ENCODE data around the gene CTNNBL1. TPM values are rescaled to one million over a fixed set of nuclear protein-coding genes. Genes with fewer than 3 reads are reported as not detected.

The CTNNBL1 gene
- total and polyA plus RNA-seq, 2 donors (not counting 3 experiments of a cell fraction or from before 2014, with no cell fraction given) = 20.8 to 60.2 TPM

- no peak for FAIRE-seq
- Histone ChIP-seq H3K27ac (ENCODE audit: insufficient read depth, low read depth, low read length) (no peak overlapping the region), H3K27me3 (ENCODE audit: control insufficient read depth in 2 of 2, insufficient read depth in 2 of 2, low read length in 2 of 2) (peaks cover 5 to 16% of the 10 kb centered on the region in 2 experiments), H3K79me2 (ENCODE audit: control insufficient read depth, insufficient read depth, low read length) (peaks cover 22% of the 10 kb centered on the region), H3K9ac (replicated peaks; ENCODE audit: extremely low read depth, insufficient read depth, low read length) (no peak overlapping the region), H3K9me3 (replicated peaks; ENCODE audit: control insufficient read depth, insufficient read depth, low read length) (no peaks in the 10 kb centered on the region), H3K4me2 (ENCODE audit: insufficient read depth, low read length) (peak overlapping the region; percentile 91), H3K4me3 (replicated peaks in 1 of 3; ENCODE audit: insufficient read depth in 1 of 3, low read depth in 1 of 3, low read length in 3 of 3) (peak overlapping the region; percentile 35 to 74 (median 62)), H2AFZ (ENCODE audit: low read depth, low read length) (peak overlapping the region; percentile 92), H3K4me1 (ENCODE audit: control insufficient read depth, extremely low read depth, insufficient read depth, low read length) (peaks cover 2% of the 10 kb centered on the region), H3K36me3 (ENCODE audit: control insufficient read depth in 2 of 2, extremely low read depth in 1 of 2, insufficient read depth in 2 of 2, low read length in 2 of 2) (peaks cover 0 to 3% of the 10 kb centered on the region in 2 experiments), H4K20me1 (replicated peaks; ENCODE audit: control insufficient read depth, extremely low read depth, insufficient read depth, low read length) (no peaks in the 10 kb centered on the region), H3K9me1 (replicated peaks; ENCODE audit: control insufficient read depth, extremely low read depth, insufficient read depth, low read length) (no peaks in the 10 kb centered on the region)
- ChIA-PET POLR2A (no interaction called here), CTCF (no interaction called here)
- intact Hi-C loops (cut with micrococcal nuclease) = no loop called here
- TF ChIP-seq FOS (IDR thresholded peaks at IDR 0.05; ENCODE audit: borderline replicate concordance, insufficient read depth, low read length) (no peak), JUN (IDR thresholded peaks at IDR 0.05; ENCODE audit: borderline replicate concordance, insufficient read depth, insufficient read length, low read depth) (no peak), GATA2 (IDR thresholded peaks at IDR 0.05; ENCODE audit: insufficient read depth, insufficient read length, low read depth, low read length) (no peak), MYC (IDR thresholded peaks at IDR 0.05; ENCODE audit: low read depth, low read length) (no peak), EZH2 (IDR thresholded peaks at IDR 0.05; ENCODE audit: borderline replicate concordance, low read depth, low read length, severe bottlenecking) (no peak), MAX (IDR thresholded peaks at IDR 0.05; ENCODE audit: insufficient read depth, insufficient read length) (no peak)
- no peak for DNase-seq (ENCODE audit: low read depth, low spot score)
- dilution Hi-C loops (cut with MboI; ENCODE audit: extremely low pct_ligation_motif_present, low sequenced_read_pairs) = no loop called here
- no TSS peak for BruUV-seq (replicated peaks)
These were observed 592 bp upstream of the CTNNBL1 start for GRCh38 chr20:37693242-37693634.

- Histone ChIP-seq H3K27me3 (ENCODE audit: control insufficient read depth in 2 of 2, insufficient read depth in 2 of 2, low read length in 2 of 2) (peaks cover 0 to 5% of the 10 kb centered on the region in 2 experiments), H3K9ac (replicated peaks; ENCODE audit: extremely low read depth, insufficient read depth, low read length) (no peak overlapping the region), H3K9me1 (replicated peaks; ENCODE audit: control insufficient read depth, extremely low read depth, insufficient read depth, low read length) (no peaks in the 10 kb centered on the region), H3K9me3 (replicated peaks; ENCODE audit: control insufficient read depth, insufficient read depth, low read length) (no peaks in the 10 kb centered on the region), H3K27ac (ENCODE audit: insufficient read depth, low read depth, low read length) (no peak overlapping the region), H3K4me3 (replicated peaks in 1 of 3; ENCODE audit: insufficient read depth in 1 of 3, low read depth in 1 of 3, low read length in 3 of 3) (no peak overlapping the region), H3K4me2 (ENCODE audit: insufficient read depth, low read length) (no peak overlapping the region), H3K79me2 (ENCODE audit: control insufficient read depth, insufficient read depth, low read length) (peaks cover 40% of the 10 kb centered on the region), H4K20me1 (replicated peaks; ENCODE audit: control insufficient read depth, extremely low read depth, insufficient read depth, low read length) (no peaks in the 10 kb centered on the region), H3K4me1 (ENCODE audit: control insufficient read depth, extremely low read depth, insufficient read depth, low read length) (peaks cover 6% of the 10 kb centered on the region), H3K36me3 (ENCODE audit: control insufficient read depth in 2 of 2, extremely low read depth in 1 of 2, insufficient read depth in 2 of 2, low read length in 2 of 2) (peaks cover 0 to 3% of the 10 kb centered on the region in 2 experiments), H2AFZ (ENCODE audit: low read depth, low read length) (no peak overlapping the region)
- intact Hi-C loops (cut with micrococcal nuclease) = no loop called here
- DNase-seq (ENCODE audit: low read depth, low spot score) (no peak), FAIRE-seq (no peak)
- BruUV-seq (replicated peaks) = no TSS peak
- dilution Hi-C loops (cut with MboI; ENCODE audit: extremely low pct_ligation_motif_present, low sequenced_read_pairs) = no loop called here
- no peak for TF ChIP-seq POLR2A (IDR thresholded peaks at IDR 0.05; ENCODE audit: low read depth, low read length)
- no peak for TF ChIP-seq FOS (IDR thresholded peaks at IDR 0.05; ENCODE audit: borderline replicate concordance, insufficient read depth, low read length)
- TF ChIP-seq POLR2AphosphoS5 (IDR thresholded peaks at IDR 0.05; ENCODE audit: insufficient read depth, low read depth, low read length) = no peak
- TF ChIP-seq MYC (IDR thresholded peaks at IDR 0.05; ENCODE audit: low read depth, low read length) = no peak
- TF ChIP-seq CTCF (IDR thresholded peaks at IDR 0.05; ENCODE audit: extremely low read depth in 1 of 2, insufficient read depth in 1 of 2, low read depth in 1 of 2, low read length in 2 of 2) = no peak
- TF ChIP-seq JUN (IDR thresholded peaks at IDR 0.05; ENCODE audit: borderline replicate concordance, insufficient read depth, insufficient read length, low read depth) = no peak
- TF ChIP-seq MAX (IDR thresholded peaks at IDR 0.05; ENCODE audit: insufficient read depth, insufficient read length) = no peak
- ChIA-PET POLR2A (no interaction called here), CTCF (interaction anchor here (0.8 kb wide), 1 partner anchor 78 kb away, joined by 3 read pairs; no protein-coding TSS in a partner anchor)
These were observed 2.0 kb downstream of the CTNNBL1 start for GRCh38 chr20:37695684-37696342.
